ENCODE results near the gene RNF167. TPM values are rescaled to one million over a fixed set of nuclear protein-coding genes. Genes with fewer than 3 reads are reported as not detected.
A peak's percentile ranks its signal among the peaks of the same experiment; 100 is the strongest.

Gene RNF167
- total and polyA plus RNA-seq, 2 donors (not counting 3 experiments of a cell fraction or from before 2014, with no cell fraction given) = 60.2 to 87.6 TPM

DNA sequence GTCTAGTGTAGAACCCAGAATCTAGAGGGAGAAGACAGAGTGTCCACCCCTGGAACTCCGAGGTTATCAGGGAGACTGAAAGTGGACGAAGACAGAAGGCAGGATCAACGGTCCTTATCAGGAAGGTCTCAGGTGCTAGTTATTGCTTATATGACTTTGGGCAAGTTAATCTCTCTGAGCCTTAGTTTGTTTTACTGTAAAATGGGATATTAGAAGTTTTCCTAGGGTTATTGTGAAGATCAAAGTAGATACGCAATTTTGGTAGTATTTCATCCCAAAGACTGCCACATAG is 1.2 kb downstream of the RNF167 start:
- Histone ChIP-seq H3K4me2 (ENCODE audit: insufficient read depth, low read length) (peak overlapping the region; percentile 70), H3K36me3 (ENCODE audit: control insufficient read depth in 2 of 2, extremely low read depth in 1 of 2, insufficient read depth in 2 of 2, low read length in 2 of 2) (peaks cover 10 to 42% of the 10 kb centered on the region in 2 experiments), H4K20me1 (replicated peaks; ENCODE audit: control insufficient read depth, extremely low read depth, insufficient read depth, low read length) (no peaks in the 10 kb centered on the region), H3K27me3 (ENCODE audit: control insufficient read depth in 2 of 2, insufficient read depth in 2 of 2, low read length in 2 of 2) (no peaks in the 10 kb centered on the region), H3K9me1 (replicated peaks; ENCODE audit: control insufficient read depth, extremely low read depth, insufficient read depth, low read length) (no peaks in the 10 kb centered on the region), H3K4me3 (replicated peaks in 1 of 3; ENCODE audit: insufficient read depth in 1 of 3, low read depth in 1 of 3, low read length in 3 of 3) (peak overlapping the region; percentile 42 to 77 (median 45)), H3K9ac (replicated peaks; ENCODE audit: extremely low read depth, insufficient read depth, low read length) (peak overlapping the region; percentile 88), H3K79me2 (ENCODE audit: control insufficient read depth, insufficient read depth, low read length) (peaks cover 72% of the 10 kb centered on the region), H3K4me1 (ENCODE audit: control insufficient read depth, extremely low read depth, insufficient read depth, low read length) (peaks cover 32% of the 10 kb centered on the region), H3K9me3 (replicated peaks; ENCODE audit: control insufficient read depth, insufficient read depth, low read length) (no peaks in the 10 kb centered on the region), H3K27ac (ENCODE audit: insufficient read depth, low read depth, low read length) (peak overlapping the region; percentile 81), H2AFZ (ENCODE audit: low read depth, low read length) (no peak overlapping the region)
- intact Hi-C loops (cut with micrococcal nuclease) = loop anchor here (2.0 kb wide), 2 partner anchors 46 to 58 kb away; partner anchors contain the start of gene CAMTA2
- no peak for DNase-seq (ENCODE audit: low read depth, low spot score)
- POLR2A ChIA-PET = interaction anchor here (2.3 kb wide), 1 partner anchor 26 kb away, joined by 15 read pairs; the partner anchor contains the start of gene SPAG7
- dilution Hi-C loops (cut with MboI; ENCODE audit: extremely low pct_ligation_motif_present, low sequenced_read_pairs) = no loop called here
- peak; percentile 31 for FAIRE-seq
- CTCF ChIA-PET = no interaction called here
- no peak for TF ChIP-seq EZH2 (IDR thresholded peaks at IDR 0.05; ENCODE audit: borderline replicate concordance, low read depth, low read length, severe bottlenecking)
- TF ChIP-seq JUN (IDR thresholded peaks at IDR 0.05; ENCODE audit: borderline replicate concordance, insufficient read depth, insufficient read length, low read depth) = no peak
- TF ChIP-seq, protein P1, sequence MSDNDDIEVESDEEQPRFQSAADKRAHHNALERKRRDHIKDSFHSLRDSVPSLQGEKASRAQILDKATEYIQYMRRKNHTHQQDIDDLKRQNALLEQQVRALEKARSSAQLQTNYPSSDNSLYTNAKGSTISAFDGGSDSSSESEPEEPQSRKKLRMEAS (IDR thresholded peaks at IDR 0.05; ENCODE audit: insufficient read depth, insufficient read length) = no peak
- TF ChIP-seq, protein P2, sequence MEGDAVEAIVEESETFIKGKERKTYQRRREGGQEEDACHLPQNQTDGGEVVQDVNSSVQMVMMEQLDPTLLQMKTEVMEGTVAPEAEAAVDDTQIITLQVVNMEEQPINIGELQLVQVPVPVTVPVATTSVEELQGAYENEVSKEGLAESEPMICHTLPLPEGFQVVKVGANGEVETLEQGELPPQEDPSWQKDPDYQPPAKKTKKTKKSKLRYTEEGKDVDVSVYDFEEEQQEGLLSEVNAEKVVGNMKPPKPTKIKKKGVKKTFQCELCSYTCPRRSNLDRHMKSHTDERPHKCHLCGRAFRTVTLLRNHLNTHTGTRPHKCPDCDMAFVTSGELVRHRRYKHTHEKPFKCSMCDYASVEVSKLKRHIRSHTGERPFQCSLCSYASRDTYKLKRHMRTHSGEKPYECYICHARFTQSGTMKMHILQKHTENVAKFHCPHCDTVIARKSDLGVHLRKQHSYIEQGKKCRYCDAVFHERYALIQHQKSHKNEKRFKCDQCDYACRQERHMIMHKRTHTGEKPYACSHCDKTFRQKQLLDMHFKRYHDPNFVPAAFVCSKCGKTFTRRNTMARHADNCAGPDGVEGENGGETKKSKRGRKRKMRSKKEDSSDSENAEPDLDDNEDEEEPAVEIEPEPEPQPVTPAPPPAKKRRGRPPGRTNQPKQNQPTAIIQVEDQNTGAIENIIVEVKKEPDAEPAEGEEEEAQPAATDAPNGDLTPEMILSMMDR (IDR thresholded peaks at IDR 0.05; ENCODE audit: extremely low read depth in 1 of 2, insufficient read depth in 1 of 2, low read depth in 1 of 2, low read length in 2 of 2) = no peak
- no peak for TF ChIP-seq MYC (IDR thresholded peaks at IDR 0.05; ENCODE audit: low read depth, low read length)
- TF ChIP-seq POLR2A (IDR thresholded peaks at IDR 0.05; ENCODE audit: low read depth, low read length) = no peak
- no TSS peak for BruUV-seq (replicated peaks)

Data from endothelial cell of umbilical vein (primary cell).